Measurements from ENCODE around the gene GGTLC2.

GRCh38 chr22:22670076-22670795, 25.8 kb downstream of the GGTLC2 start:
- TF ChIP-seq POLR2A (IDR thresholded peaks at IDR 0.05; ENCODE audit: low read depth, low read length) (no peak), POLR2AphosphoS5 (IDR thresholded peaks at IDR 0.05; ENCODE audit: low read depth, low read length) (no peak)

Data from GM12891 (cell line).